Fibroblast of lung (primary cell): Measurements from ENCODE around the gene DOK4.

Experiments
- EZH2 ChIP-seq: IDR thresholded peaks from 2 replicates; pipeline ENCODE4 v1.5.1; 2012; ENCODE audit warnings: low read length, control low read depth, mild to moderate bottlenecking; ENCODE audit errors: missing control alignments
- TF ChIP-seq, protein P1 (sequence below), 2 donors: IDR thresholded peaks in 1 of 2; conservative IDR thresholded peaks in 1 of 2; 1 replicate in 1 of 2; 2 replicates in 1 of 2; pipeline ENCODE4 v1.5.1; 2011 to 2012; ENCODE audit warnings: low read length in 2 of 2, control low read depth in 1 of 2, inconsistent platforms in 1 of 2, low read depth in 1 of 2, mild to moderate bottlenecking in 1 of 2

GRCh38 chr16:57482845-57483545, 3.3 kb downstream of the DOK4 start:
- TF ChIP-seq, protein P1, sequence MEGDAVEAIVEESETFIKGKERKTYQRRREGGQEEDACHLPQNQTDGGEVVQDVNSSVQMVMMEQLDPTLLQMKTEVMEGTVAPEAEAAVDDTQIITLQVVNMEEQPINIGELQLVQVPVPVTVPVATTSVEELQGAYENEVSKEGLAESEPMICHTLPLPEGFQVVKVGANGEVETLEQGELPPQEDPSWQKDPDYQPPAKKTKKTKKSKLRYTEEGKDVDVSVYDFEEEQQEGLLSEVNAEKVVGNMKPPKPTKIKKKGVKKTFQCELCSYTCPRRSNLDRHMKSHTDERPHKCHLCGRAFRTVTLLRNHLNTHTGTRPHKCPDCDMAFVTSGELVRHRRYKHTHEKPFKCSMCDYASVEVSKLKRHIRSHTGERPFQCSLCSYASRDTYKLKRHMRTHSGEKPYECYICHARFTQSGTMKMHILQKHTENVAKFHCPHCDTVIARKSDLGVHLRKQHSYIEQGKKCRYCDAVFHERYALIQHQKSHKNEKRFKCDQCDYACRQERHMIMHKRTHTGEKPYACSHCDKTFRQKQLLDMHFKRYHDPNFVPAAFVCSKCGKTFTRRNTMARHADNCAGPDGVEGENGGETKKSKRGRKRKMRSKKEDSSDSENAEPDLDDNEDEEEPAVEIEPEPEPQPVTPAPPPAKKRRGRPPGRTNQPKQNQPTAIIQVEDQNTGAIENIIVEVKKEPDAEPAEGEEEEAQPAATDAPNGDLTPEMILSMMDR (conservative IDR thresholded peaks at IDR 0.05 in 1 of 2, IDR thresholded peaks at IDR 0.05 in 1 of 2; ENCODE audit: low read depth in 1 of 2, low read length in 2 of 2) = no peak
- no peak for TF ChIP-seq EZH2
